GM13977 (cell line): ENCODE data around the gene TMEM163.
A peak's percentile ranks its signal among the peaks of the same experiment; 100 is the strongest.

ENCODE experiments used
- DNase-seq: peaks from one replicate; pipeline ENCODE4 v3.0.0; 2012; ENCODE audit warnings: low spot score
- in situ Hi-C: fragments of 300-500 bp; cut with MboI; formaldehyde crosslinking; loops from one replicate; pipeline ENCODE4 v1.12.0; 2022; ENCODE audit warnings: low sequenced_read_pairs, low pct_unique_long_range_greater_than_20kb, mixed read lengths, inconsistent platforms; ENCODE audit not compliant: unreplicated experiment
- TF ChIP-seq, protein P1 (sequence below): IDR thresholded peaks from 2 replicates; pipeline ENCODE4 v1.5.1; 2012; ENCODE audit warnings: mild to moderate bottlenecking, control low read depth; ENCODE audit not compliant: insufficient read depth; ENCODE audit errors: extremely low read depth, missing control alignments

The TMEM163 gene

DNA sequence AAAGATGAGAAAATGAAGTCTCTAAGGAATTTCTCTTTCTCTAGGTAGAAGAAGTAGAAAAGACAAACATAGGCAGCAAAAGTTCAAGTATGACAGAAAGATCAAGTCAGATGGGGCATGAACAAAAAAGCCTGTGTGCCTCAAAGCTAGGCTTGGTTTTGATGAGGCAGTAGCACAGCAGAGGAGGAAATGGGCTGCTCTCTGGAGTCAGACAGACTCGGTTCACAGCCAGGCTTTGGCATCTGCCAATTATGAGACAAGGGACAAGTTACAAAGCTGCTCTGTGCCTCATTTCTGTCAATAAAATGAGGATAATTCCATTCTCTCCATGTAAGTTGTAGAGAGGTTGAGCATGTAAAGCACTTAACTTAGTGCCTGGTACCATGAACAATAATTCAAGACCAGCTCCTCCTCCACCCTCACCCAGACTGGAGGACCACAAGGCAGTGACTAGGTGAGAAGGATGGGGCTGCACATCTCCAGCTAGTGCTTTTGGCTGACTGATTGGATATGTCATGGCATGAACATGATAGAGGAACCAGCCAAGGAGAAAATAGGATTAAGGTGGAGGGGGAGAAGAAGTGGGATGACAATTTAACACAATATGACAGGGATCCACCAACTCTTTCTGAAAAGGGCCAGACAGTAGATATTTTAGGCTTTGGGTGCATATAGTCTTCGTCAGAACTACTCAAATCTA, 84.6 kb downstream of the TMEM163 start:
- no peak for DNase-seq
- in situ Hi-C loops: no loop called here
- TF ChIP-seq, protein P1, sequence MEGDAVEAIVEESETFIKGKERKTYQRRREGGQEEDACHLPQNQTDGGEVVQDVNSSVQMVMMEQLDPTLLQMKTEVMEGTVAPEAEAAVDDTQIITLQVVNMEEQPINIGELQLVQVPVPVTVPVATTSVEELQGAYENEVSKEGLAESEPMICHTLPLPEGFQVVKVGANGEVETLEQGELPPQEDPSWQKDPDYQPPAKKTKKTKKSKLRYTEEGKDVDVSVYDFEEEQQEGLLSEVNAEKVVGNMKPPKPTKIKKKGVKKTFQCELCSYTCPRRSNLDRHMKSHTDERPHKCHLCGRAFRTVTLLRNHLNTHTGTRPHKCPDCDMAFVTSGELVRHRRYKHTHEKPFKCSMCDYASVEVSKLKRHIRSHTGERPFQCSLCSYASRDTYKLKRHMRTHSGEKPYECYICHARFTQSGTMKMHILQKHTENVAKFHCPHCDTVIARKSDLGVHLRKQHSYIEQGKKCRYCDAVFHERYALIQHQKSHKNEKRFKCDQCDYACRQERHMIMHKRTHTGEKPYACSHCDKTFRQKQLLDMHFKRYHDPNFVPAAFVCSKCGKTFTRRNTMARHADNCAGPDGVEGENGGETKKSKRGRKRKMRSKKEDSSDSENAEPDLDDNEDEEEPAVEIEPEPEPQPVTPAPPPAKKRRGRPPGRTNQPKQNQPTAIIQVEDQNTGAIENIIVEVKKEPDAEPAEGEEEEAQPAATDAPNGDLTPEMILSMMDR: no peak

DNA sequence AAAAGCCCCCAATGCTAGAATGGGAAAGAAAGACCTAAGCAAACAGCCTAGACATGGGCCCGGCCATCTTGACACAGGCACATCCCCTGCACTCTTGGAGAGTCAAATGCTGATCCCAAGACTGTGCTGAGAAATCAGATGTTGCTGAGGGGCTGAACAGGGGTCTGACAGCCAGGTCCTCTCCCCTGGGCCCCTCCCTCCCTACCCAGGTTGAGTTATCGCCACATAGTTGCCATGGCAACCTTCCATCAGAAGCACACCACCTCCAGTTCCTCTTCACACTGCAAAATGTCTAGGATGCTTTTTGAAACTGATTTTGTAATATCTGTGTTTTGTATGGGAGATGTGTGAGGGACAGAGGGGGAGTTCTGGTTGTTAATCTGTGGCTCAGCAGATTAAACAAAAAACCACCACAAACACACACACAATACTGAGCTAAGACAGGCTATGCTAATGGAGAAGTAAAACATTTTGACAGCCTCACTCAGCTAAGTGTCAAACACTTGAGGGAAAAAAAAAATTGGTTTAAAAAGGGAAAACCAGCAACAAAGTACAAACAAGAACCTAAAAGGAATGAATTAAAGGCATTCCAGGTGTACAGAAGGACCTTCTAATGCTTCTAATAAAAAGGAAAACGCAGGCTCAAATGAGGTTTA, 88.2 kb downstream of the TMEM163 start:
- in situ Hi-C loops: no loop called here
- TF ChIP-seq, protein P1: no peak
- DNase-seq: no peak

DNA sequence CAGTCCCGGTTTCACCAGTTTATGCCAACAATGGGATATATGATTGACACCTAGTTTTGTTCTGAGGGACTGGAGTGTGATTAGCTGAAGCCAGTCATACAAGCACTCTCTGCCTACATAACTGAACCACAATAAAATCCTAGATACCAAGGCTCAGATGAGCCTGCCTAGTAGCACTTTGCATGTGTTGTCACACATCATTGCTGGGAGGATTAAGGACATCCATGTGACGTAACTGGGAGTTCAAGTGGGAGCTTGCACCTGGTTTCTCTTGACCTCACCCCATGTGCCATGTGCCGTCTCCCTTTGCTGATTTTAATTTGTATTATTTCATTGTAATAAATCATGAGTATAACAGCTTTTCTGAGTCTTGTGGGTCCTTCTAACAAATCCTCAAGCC, 90.3 kb downstream of the TMEM163 start:
- DNase-seq: no peak
- TF ChIP-seq, protein P1: no peak
- in situ Hi-C loops: no loop called here

DNA sequence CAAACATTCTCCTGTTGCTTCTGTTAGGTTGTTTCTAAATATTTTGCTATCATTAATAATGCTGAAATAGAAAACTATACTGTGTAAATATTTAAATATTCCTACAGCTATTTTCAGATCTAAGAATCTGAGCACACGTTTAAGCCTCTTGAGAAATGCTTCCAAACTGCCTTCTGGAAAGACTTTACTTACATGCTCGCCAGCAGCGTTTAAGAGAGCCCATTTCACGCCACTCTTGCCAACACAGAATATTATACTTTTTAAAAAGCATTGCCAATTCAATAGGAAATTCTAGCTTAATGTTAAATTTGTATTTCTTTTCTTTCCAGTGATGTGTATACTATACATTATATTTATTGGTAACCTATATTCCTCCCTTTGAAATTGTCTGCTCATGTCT, 92.0 kb downstream of the TMEM163 start:
- DNase-seq: no peak
- in situ Hi-C loops: no loop called here
- TF ChIP-seq, protein P1: no peak

DNA sequence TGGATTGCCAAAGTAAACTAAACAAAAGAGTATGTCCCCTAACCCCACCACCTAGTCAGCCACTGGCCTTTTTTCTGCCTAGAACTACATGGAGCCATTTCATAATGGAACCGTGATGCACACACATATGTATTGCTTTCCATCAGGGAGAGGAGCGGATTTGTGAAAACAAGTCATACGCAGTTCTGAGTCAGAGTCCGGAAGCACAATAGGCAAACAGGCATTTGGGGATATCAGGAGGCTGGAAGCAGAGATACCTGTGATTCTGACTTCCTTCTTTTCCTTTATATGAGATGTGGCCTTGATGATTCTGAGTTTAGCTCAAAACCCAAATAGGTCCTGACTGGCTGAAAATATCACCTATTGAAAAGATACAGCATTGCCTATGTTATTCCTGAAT, 93.5 kb downstream of the TMEM163 start:
- no peak for DNase-seq
- TF ChIP-seq, protein P1: no peak

DNA sequence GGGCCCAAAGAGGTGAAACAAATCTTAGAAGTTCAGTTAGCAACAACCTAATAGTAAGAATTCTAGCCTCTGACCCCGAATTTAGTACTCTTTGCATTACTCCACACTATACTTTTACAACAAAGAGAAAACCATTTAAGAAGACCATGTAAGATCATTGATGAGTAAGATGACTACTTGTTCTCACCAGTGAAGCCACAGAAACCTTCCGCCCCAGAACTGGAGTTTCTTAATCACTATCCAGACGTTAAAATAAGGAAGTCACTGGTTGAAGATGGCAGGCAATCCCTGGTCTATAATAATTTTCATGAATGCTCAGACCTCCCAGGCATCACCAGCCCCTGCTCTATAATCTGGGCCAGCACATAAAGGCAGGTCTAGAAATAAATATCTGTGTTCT, 95.0 kb downstream of the TMEM163 start:
- in situ Hi-C loops: no loop called here
- TF ChIP-seq, protein P1: no peak
- peak; percentile 40 for DNase-seq

More for the DNA sequence above, 93.5 kb downstream of the TMEM163 start:
- in situ Hi-C loops: no loop called here
